HG02759 (cell line): ENCODE data around the gene AKAP14.
A peak's percentile ranks its signal among the peaks of the same experiment; 100 is the strongest.
"Not testable (repeated sequence)": the region's sequence is repeated elsewhere in the genome, so short reads cannot be mapped to it uniquely, and the experiment has no call there.

Experiments used
- ATAC-seq: cut with Tn5 transposase; IDR thresholded peaks from one replicate; pipeline ENCODE4 v1.9.1; 2021; ENCODE audit warnings: mild to moderate bottlenecking, moderate library complexity; ENCODE audit not compliant: unreplicated experiment

Gene AKAP14

DNA sequence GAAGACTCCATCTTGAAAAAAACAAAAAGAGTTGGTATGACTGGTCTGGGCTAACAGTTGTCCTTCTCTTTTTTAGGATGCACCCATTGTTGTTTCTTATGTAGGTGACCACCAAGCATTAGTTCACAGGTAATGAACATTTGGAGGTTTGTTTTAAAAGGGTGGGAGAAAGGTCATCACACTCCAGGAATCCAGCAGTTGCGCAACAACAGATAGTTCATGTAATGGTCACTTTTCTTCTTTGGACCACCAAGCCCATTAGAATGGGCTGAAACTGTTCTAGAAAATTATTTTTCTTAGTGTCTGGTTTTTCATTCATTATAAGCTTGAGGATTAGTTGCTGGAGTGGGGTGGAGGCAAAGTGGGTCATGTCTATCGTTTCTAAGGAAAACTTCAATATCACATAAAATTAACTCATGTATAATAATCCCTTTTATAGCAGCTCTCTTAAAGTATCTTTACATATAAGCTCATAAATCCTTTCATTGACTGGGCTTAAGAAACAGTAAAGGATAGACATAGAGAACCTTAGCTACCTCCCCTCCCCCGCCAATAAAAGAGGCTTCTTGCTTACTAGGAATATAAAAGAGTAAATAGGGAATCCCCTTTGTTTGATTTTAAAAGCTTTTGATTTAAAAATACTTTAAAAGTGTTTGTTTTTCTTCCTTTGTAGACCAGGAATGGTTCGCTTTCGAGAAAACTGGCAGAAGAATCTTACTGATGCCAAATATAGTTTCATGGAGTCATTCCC, 24.3 kb downstream of the AKAP14 start:
- no peak for ATAC-seq

GRCh38 chrX:119922391-119922790, 26.7 kb downstream of the AKAP14 start:
- not testable (repeated sequence) for ATAC-seq

GRCh38 chrX:119935215-119935874, 39.7 kb downstream of the AKAP14 start:
- ATAC-seq, result no peak

- ATAC-seq, result no peak
Measured at GRCh38 chrX:119941336-119941735, 45.6 kb downstream of the AKAP14 start.

GRCh38 chrX:119942173-119942819, 46.6 kb downstream of the AKAP14 start:
- no peak for ATAC-seq

GRCh38 chrX:119942831-119943184, 47.1 kb downstream of the AKAP14 start:
- peak; percentile 9 for ATAC-seq

GRCh38 chrX:119943185-119943988, 47.7 kb downstream of the AKAP14 start, which contains the start of gene NKAP:
TSS of gene NKAP (minus strand) at chrX:119943751. CDS start at chrX:119943605, 146 bp downstream.
- ATAC-seq, result peak; percentile 85

- ATAC-seq, result no peak
Measured at GRCh38 chrX:119945481-119945880, 49.8 kb downstream of the AKAP14 start.

- ATAC-seq, result no peak
Measured at GRCh38 chrX:119948381-119948780, 52.7 kb downstream of the AKAP14 start.

GRCh38 chrX:119954374-119954773, 58.7 kb downstream of the AKAP14 start:
- no peak for ATAC-seq

- not testable (repeated sequence) for ATAC-seq
Measured at GRCh38 chrX:119955807-119956570, 60.3 kb downstream of the AKAP14 start.

- no peak for ATAC-seq
Measured at GRCh38 chrX:119960625-119961024, 64.9 kb downstream of the AKAP14 start.

DNA sequence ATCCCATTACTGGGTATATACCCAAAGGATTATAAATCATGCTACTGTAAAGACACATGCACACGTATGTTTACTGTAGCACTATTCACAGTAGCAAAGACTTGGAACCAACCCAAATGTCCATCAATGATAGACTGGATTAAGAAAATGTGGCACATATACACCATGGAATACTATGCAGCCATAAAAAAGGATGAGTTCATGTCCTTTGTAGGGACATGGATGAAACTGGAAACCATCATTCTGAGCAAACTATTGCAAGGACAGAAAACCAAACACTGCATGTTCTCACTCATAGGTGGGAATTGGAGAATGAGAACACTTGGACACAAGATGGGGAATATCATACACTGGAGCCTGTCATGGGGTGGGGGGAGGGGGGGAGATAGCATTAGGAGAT, 71.1 kb downstream of the AKAP14 start:
- ATAC-seq, result not testable (repeated sequence)
